ENCODE measurements around the gene CDS2. TPM values are rescaled to one million over a fixed set of nuclear protein-coding genes. Genes with fewer than 3 reads are reported as not detected.

The CDS2 gene
- total RNA-seq, 1 donor from 2014 or later: 34.2 TPM

- DNase-seq (ENCODE audit: low read depth, low spot score): no peak
Measured at GRCh38 chr20:5211803-5212714, 85.3 kb downstream of the CDS2 start.

- DNase-seq (ENCODE audit: low read depth, low spot score): no peak
Measured at GRCh38 chr20:5212907-5213487, 86.2 kb downstream of the CDS2 start.

GRCh38 chr20:5214826-5215225 is 88.0 kb downstream of the CDS2 start:
- no peak for DNase-seq (ENCODE audit: low read depth, low spot score)

GRCh38 chr20:5215672-5216304 is 89.0 kb downstream of the CDS2 start:
- peak; percentile 48 for DNase-seq (ENCODE audit: low read depth, low spot score)

GRCh38 chr20:5216663-5217062 is 89.9 kb downstream of the CDS2 start:
- no peak for DNase-seq (ENCODE audit: low read depth, low spot score)

GRCh38 chr20:5217616-5218015 is 90.8 kb downstream of the CDS2 start:
- DNase-seq (ENCODE audit: low read depth, low spot score): no peak

- no peak for DNase-seq (ENCODE audit: low read depth, low spot score)
Measured at GRCh38 chr20:5220321-5221060, 93.7 kb downstream of the CDS2 start.

GRCh38 chr20:5221061-5221430 is 94.2 kb downstream of the CDS2 start:
- DNase-seq (ENCODE audit: low read depth, low spot score): no peak

- DNase-seq (ENCODE audit: low read depth, low spot score): no peak
Measured at GRCh38 chr20:5222919-5223634, 96.3 kb downstream of the CDS2 start.

- no peak for DNase-seq (ENCODE audit: low read depth, low spot score)
Measured at GRCh38 chr20:5230544-5230943, 103.7 kb downstream of the CDS2 start.

- DNase-seq (ENCODE audit: low read depth, low spot score): no peak
Measured at GRCh38 chr20:5234158-5234557, 107.3 kb downstream of the CDS2 start.

- no peak for DNase-seq (ENCODE audit: low read depth, low spot score)
Measured at GRCh38 chr20:5234978-5235377, 108.2 kb downstream of the CDS2 start.

Other genes with a start within 250 kb of the CDS2 start
- gene SLC23A2, start 125.5 kb upstream of the CDS2 start, total RNA-seq: 11.0 and 13.4 TPM in 2 replicates
- gene TMEM230, start 13.9 kb upstream of the CDS2 start, total RNA-seq: 87.4 and 99.6 TPM in 2 replicates
- gene PCNA, start 7.0 kb upstream of the CDS2 start, total RNA-seq: 174 and 272 TPM in 2 replicates
- not detected in 2 replicates for gene PROKR2, start 189.9 kb downstream of the CDS2 start, total RNA-seq